Kidney capillary endothelial cell (primary cell): ENCODE results near the gene RAPGEF6.
"Not testable (repeated sequence)": the region's sequence is repeated elsewhere in the genome, so short reads cannot be mapped to it uniquely, and the experiment has no call there.

ENCODE experiments used
- DNase-seq: peaks from one replicate; pipeline ENCODE4 v3.0.0-alpha.2; 2018; ENCODE audit warnings: low spot score

The RAPGEF6 gene

GRCh38 chr5:131640043-131640856 lies 5.2 kb upstream of the RAPGEF6 start:
- peak; percentile 63 for DNase-seq

DNA sequence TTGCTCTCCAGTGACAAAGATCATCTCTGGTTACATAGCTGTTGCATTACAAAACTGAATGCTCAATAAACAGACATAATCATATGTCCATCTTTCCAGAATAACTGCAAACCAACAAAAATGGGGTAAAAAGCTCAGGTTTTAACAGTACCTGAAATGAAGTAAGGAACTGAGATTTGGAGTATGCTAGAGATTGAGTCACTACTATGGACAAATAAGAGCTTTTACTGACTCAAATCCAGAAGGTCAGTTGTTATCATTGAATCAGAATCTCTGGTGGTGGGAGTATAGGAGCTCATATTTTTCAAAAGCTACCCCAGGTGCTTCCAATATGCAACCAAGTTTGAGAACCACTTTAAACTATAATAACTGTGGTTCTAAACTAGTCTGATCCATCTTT lies 4.1 kb upstream of the RAPGEF6 start:
- no peak for DNase-seq

GRCh38 chr5:131637694-131638093 lies 2.7 kb upstream of the RAPGEF6 start:
- no peak for DNase-seq

DNA sequence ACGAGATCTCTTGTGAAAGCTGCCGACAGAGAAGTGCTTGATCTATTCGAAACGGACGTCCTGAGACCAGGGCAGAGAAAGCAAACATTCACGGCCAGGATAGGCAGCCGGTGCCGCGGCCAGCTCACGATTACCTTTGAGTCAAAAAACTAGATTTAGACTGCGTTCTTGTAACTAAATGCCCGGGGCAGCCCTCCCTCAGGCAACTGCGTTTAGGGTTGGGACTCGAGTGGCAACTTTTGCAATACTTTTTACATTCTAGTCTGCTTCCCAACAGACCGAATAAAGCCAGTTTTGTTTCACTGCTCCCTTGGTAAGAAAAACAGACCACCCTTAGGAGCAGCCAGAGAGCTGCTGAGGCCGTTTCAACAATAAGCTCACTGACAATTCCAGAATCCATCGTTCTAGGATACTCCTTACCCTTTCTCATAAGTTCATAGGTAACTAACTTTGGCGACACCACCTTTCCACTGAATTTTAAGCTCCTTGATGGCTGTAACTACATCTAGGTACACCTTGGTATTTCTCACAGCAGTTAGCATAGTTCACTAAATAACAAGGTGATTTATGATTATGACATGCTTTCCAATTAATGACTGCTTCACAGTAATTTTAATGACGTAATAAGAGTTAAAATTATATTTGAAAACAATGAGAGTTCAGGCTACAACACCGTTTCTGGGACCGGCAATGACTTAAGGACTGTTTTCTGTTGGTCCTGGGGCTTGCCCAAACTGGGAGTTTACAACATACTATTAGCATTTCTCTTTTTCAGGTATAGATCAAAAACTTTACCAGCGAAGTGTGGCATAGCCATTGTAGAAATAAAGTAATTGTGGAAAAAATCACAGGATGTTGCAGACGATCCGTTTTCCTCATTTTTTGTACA lies 899 bp upstream of the RAPGEF6 start:
- peak; percentile 49 for DNase-seq

DNA sequence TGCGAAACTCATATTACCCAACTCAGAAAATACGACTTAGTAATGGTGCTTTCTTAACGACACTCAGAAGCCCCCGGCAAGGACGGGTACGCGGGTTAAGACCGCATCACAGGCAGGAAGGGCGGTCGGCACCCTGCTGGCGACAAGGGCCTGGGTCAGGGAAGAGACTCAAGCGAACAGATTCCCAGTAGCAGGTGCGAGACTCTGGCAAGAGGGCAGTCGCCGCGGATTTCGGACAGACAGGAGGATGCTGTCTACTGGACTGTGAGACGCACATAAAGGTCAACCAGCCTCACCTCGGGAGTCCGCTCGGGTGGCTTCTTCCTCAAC lies 398 bp downstream of the RAPGEF6 start:
- peak; percentile 59 for DNase-seq

DNA sequence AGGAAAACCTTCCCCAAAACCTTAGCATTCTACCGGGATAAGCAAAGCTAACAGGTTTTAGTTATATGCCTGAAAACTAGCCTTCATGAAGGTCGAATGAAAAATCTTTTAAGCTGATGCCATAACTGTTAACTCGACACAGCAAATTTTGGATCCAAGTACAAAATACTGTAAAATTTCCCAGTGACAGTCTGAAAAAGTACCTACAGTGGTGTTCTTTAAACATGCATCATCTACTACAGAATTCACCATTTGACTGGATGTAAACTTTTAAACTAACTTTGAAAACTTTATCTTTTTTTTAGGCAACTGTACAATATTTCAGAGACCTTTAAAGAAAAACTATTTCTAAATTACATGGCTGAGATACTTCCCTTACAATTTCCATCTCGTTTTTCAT lies 791 bp downstream of the RAPGEF6 start:
- DNase-seq: peak; percentile 15

GRCh38 chr5:131633830-131634229 lies 1.2 kb downstream of the RAPGEF6 start:
- no peak for DNase-seq

GRCh38 chr5:131630963-131631350 lies 4.1 kb downstream of the RAPGEF6 start:
- no peak for DNase-seq

- DNase-seq: no peak
Measured at GRCh38 chr5:131630208-131630962, 4.6 kb downstream of the RAPGEF6 start.

GRCh38 chr5:131628990-131629389 lies 6.0 kb downstream of the RAPGEF6 start:
- DNase-seq: no peak

- no peak for DNase-seq
Measured at GRCh38 chr5:131627207-131627865, 7.7 kb downstream of the RAPGEF6 start.

GRCh38 chr5:131622633-131623032 lies 12.4 kb downstream of the RAPGEF6 start:
- DNase-seq: no peak

DNA sequence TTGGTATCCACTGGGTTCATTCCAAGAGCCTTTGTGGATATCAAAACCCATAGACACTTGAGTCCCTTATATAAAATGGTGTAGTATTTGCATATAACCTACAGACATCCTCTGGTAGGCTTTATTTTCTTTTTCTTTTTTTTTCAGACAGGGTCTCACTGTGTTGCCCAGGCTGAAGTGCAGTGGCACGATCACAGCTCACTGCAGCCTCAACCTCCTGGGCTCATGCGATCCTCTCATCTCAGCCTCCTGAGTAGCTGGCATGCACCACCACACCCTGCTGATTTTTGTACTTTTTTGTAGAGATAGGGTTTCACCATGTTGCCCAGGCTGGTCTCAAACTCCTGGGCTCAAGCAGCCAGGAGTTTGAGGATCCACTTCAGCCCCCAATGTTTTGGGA lies 13.9 kb downstream of the RAPGEF6 start:
- DNase-seq: not testable (repeated sequence)

DNA sequence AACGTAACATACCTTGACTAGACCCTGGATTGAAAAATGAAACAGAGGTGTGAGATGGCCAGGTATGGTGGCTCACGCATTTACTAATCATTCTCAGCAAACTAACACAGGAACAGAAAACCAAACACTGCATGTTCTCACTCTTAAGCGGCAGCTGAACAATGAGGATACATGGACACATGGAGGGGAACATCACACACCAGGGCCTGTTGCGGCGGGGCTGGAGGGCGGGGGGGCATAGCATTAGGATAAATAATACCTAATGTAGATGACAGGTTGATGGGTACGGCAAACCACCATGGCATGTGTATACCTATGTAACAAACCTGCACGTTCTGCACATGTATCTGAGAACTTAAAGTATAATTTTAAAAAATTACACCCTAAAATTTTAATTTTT lies 15.9 kb downstream of the RAPGEF6 start:
- DNase-seq: no peak

DNA sequence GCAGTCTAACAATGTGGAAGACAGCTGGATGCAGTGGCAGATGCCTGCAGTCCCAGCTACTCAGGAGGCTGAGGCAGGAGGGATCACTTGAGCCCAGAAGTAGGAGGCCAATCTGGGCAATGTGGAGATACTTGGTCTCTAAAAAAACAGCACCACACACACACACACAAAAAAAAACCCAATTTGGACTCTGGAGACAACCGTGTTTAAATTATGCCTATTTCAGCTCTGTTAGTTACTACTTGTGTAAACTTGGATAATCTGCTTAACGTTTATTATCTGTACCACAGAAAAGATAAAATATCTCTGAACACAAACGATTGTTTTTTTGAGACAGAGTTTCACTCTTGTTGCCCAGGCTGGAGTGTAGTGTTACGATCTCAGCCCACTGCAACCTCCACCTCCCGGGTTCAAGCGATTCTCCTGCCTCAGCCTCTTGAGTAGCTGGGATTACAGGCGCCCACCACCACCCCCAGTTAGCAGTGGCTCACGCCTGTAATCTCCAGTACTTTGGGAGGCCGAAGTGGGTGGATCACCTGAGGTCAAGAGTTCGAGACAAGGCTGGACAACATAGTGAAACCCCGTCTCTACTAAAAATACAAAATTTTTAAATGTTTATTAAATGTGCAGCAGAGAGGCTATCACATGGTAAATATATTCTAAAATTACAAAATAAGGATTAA lies 17.7 kb downstream of the RAPGEF6 start:
- DNase-seq: no peak

DNA sequence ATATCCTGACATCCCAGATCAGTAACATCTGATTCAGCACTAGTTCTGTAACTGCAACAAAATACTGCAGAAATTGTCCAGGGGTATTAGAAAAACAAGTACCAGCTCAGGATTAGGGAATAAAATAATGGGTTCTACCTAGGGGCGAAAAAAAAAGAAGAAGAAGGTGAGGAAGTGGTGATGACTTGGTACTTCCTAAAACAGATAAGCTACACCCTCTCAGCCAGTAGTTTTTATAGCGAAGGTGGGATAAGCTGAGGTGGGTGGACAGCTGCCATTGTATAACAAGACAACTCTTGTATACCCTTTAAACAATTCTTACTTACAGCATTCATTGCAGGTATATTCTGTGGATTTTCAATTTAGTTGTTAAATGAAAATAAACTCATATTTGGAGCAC lies 19.1 kb downstream of the RAPGEF6 start:
- DNase-seq: no peak

- DNase-seq: no peak
Measured at GRCh38 chr5:131613423-131613822, 21.6 kb downstream of the RAPGEF6 start.

DNA sequence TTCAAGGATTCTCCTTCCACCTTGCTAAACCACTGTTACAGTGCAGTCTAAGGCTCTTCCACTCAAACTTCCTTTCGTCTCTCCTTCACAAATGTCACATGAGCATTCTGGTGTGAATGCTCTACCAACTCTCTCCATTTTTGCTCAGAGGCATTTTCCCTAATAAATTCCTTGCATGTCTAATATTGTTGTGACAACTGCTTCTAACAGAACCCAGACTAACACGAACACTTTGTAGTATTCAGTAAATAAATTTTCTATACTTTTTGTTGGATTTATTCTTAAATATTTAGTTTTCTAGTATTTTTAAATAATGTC lies 24.0 kb downstream of the RAPGEF6 start:
- DNase-seq: no peak

DNA sequence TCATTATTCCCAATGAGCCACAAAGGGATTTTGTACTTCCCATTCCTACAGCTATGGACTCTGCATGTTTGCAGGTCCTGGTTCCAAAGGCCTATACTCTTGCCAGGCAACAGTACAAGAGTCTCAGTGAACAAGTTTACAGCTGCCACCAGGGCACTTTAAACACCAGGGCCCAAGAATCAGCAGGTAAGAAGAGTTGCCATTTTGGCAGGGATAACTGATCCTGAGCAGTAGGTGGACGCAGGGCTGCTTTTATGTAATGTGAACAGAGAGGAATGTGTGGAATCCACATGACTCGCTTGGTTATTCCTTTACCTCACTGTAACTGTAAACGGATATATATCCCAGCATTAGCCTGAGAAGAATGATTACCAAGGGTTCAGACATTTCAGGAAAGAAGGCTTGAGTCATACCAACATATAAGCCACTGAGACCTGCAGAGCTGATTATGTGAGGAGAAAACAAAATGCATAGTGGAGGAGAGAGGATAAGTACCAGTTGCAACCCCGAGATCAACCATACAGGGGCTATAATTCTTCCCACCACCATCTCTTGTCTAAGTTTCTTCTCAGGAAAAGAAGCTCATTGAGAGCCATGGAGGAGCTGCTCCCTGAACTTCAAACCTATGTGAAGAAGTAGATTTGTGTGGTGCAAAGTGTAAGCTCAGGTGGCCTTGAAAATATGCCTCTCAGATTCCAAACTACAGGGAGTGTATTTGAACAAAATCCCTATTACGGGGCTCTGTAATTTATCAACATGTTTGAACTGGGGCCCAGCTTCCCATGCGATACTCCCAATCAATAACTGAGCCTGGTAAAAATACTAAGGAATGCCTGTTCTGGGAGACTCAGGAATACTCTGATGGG lies 24.6 kb downstream of the RAPGEF6 start:
- DNase-seq: peak; percentile 90

DNA sequence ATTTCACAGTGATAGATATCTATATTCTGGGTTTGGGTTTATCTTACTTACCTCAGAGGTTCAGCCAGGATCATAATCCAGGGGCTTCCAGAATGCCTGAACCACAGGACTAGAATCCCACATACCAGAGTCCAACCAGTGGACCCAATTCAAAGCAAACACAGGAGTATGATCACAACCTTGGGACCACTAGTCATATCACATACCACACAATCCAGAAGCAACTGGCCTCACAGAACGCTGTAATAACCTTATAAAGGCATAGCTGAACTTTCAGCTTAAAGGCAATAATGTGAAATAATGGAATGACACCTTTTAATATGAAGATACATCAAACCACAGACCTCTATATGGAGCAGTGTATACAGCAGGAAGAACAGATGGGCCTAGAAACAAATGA lies 25.3 kb downstream of the RAPGEF6 start:
- no peak for DNase-seq

DNA sequence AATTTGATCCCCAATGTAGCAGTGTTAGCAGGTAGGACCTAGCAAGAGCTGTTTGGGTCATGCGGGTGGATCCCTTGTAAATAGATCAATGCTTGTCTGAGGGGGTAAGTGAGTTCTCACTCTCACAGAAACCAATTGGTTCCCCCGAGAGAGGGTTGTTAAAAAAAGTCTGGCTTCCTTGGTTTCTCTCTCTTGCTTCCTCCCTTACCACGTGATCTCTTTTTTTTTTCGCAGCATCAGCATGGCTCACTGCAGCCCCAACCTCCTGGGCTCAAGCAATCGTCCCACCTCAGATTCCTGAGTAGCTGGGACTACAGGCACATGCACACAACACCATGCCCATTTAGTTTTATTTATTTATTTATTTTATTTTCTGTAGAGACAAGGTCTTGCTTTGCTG lies 26.4 kb downstream of the RAPGEF6 start:
- no peak for DNase-seq
